K562 (cell line): ENCODE results near the gene HUS1. TPM values are rescaled to one million over a fixed set of nuclear protein-coding genes. Genes with fewer than 3 reads are reported as not detected.

Experiments
- ATAC-seq: fragments of 200-7000 bp; cut with Tn5 transposase; 3 replicates; pipeline ENCODE4 v1.9.1; 2020; ENCODE audit warnings: moderate library complexity
- BruUV-seq: library from RNA; stranded (reverse); fragments of 400-500 nt; replicated peaks from 2 replicates; lab custom pipeline; 2021; lab: Mats Ljungman, UMichigan
- CTCF ChIA-PET: fragments of 300-600 bp; formaldehyde crosslinking; extraction: SDS; loops from one replicate; lab custom pipeline; 2021; ENCODE audit warnings: low intra/inter-chr PET ratio; lab: Yijun Ruan, JAX
- POLR2A ChIA-PET: fragments of 300-600, 350-650 bp; sonication (Branson Sonifier 250); formaldehyde crosslinking; extraction: SDS; loops from one replicate; lab custom pipeline; 2021; ENCODE audit warnings: antibody characterized with exemption, inconsistent platforms; lab: Yijun Ruan, JAX
- DNase-seq, 4 experiments: peaks; one replicate each; pipeline versions ENCODE4 v3.0.0 to v3.0.0-alpha.2; 2011 to 2018; ENCODE audit warnings: low spot score in 3 of 4, mixed read lengths in 3 of 4; ENCODE audit errors: extremely low read depth in 1 of 4
- FAIRE-seq: peaks from 2 replicates; lab custom pipeline; 2011; peaks lifted over from hg19 to GRCh38; lab: Jason Lieb, UNC
- H2AFZ ChIP-seq: 2 replicates; pipeline ENCODE4 v1.6.0; 2011; ENCODE audit warnings: low read depth, low read length, control low read depth, inconsistent platforms
- H3K27ac ChIP-seq: fragments of 200-600 bp; 3 replicates; pipeline ENCODE4 v1.8.0; 2011; ENCODE audit warnings: low read depth, mild to moderate bottlenecking, control low read depth, inconsistent platforms, low read length, moderate library complexity, mixed read lengths; ENCODE audit errors: extremely low read depth
- H3K27me3 ChIP-seq, 2 experiments: fragments of 300-600 bp in 1 of 2; 2 replicates in 1 of 2; 3 replicates in 1 of 2; pipeline versions ENCODE4 v1.6.0 to v1.8.0; 2011; ENCODE audit warnings: inconsistent platforms in 2 of 2, low read length in 2 of 2, mild to moderate bottlenecking in 1 of 2, mixed read lengths in 1 of 2, moderate library complexity in 1 of 2; ENCODE audit not compliant: control insufficient read depth in 2 of 2, insufficient read depth in 2 of 2
- H3K36me3 ChIP-seq: fragments of 300-600 bp; 3 replicates; pipeline ENCODE4 v1.8.0; 2011; ENCODE audit warnings: mild to moderate bottlenecking, low read length, inconsistent platforms; ENCODE audit not compliant: control insufficient read depth, insufficient read depth
- H3K4me1 ChIP-seq, 2 experiments: fragments of 200-600 bp in 1 of 2; replicated peaks in 1 of 2; 2 replicates in 1 of 2; 3 replicates in 1 of 2; pipeline versions ENCODE4 v1.5.1 to v1.8.0; 2011; ENCODE audit warnings: inconsistent platforms in 2 of 2, low read length in 2 of 2, mild to moderate bottlenecking in 1 of 2, mixed read lengths in 1 of 2, moderate library complexity in 1 of 2; ENCODE audit not compliant: control insufficient read depth in 2 of 2, insufficient read depth in 2 of 2
- H3K4me2 ChIP-seq: 2 replicates; pipeline ENCODE4 v1.6.1; 2011; ENCODE audit warnings: low read length, control low read depth, inconsistent platforms, mixed read lengths; ENCODE audit not compliant: insufficient read depth
- H3K4me3 ChIP-seq: fragments of 200-600 bp; sonication (generic), shearing (Covaris generic); 2 replicates; pipeline ENCODE4 v1.5.1; 2016; ENCODE audit warnings: control low read depth, inconsistent platforms
- H3K79me2 ChIP-seq: fragments of 200-600 bp; 3 replicates; pipeline ENCODE4 v1.8.0; 2011; ENCODE audit warnings: low read length, inconsistent platforms; ENCODE audit not compliant: control insufficient read depth, insufficient read depth
- H3K9ac ChIP-seq, 2 experiments: 2 replicates each; pipeline versions ENCODE4 v1.6.0 to v1.6.1; 2011; ENCODE audit warnings: low read depth in 2 of 2, low read length in 2 of 2, control low read depth in 1 of 2, inconsistent platforms in 1 of 2, mild to moderate bottlenecking in 1 of 2, mixed read lengths in 1 of 2; ENCODE audit not compliant: insufficient read depth in 1 of 2
- H3K9me1 ChIP-seq: one replicate; pipeline ENCODE4 v1.6.0; 2011; ENCODE audit warnings: inconsistent platforms, mild to moderate bottlenecking, low read length, moderate library complexity; ENCODE audit not compliant: control insufficient read depth, insufficient read depth
- H3K9me3 ChIP-seq: replicated peaks from 2 replicates; pipeline ENCODE4 v1.5.1; 2011; ENCODE audit warnings: low read depth, low read length, inconsistent platforms; ENCODE audit not compliant: control insufficient read depth, insufficient read depth
- H4K20me1 ChIP-seq: replicated peaks from 2 replicates; pipeline ENCODE4 v1.6.1; 2011; ENCODE audit warnings: low read length, inconsistent platforms, mixed read lengths; ENCODE audit not compliant: control insufficient read depth, insufficient read depth
- ARNT ChIP-seq, 2 experiments: fragments of 450-650 bp; IDR thresholded peaks; 2 replicates each; pipeline ENCODE4 v1.6.1; 2016; ENCODE audit warnings: mild to moderate bottlenecking in 1 of 2
- CHD1 ChIP-seq: fragments of 200-600 bp; sonication (generic); IDR thresholded peaks from one replicate; pipeline ENCODE4 v1.6.1; 2012; ENCODE audit warnings: mild to moderate bottlenecking, moderate library complexity, low read length, inconsistent platforms
- ETV6 ChIP-seq, 3 experiments: fragments of 150-350 bp in 1 of 3; sonication (generic) in 1 of 3; formaldehyde crosslinking in 1 of 3; IDR thresholded peaks; 2 replicates each; pipeline versions ENCODE4 v1.6.1 to v1.8.0; 2014 to 2022; ENCODE audit warnings: borderline replicate concordance in 2 of 3, low read depth in 2 of 3, antibody characterized with exemption in 1 of 3, low read length in 1 of 3, mild to moderate bottlenecking in 1 of 3, missing genetic modification reagents in 1 of 3
- FOSL1 ChIP-seq: fragments of 200-800 bp; sonication (Bioruptor generic); conservative IDR thresholded peaks from 2 replicates; pipeline ENCODE4 v1.6.1; 2016; ENCODE audit warnings: missing genetic modification characterization, missing compliant biosample characterization
- FOXK1 ChIP-seq: sonication (generic); formaldehyde crosslinking; IDR thresholded peaks from 2 replicates; pipeline ENCODE4 v1.8.0; 2022; ENCODE audit warnings: missing genetic modification reagents, mild to moderate bottlenecking, borderline replicate concordance
- KAT2B ChIP-seq: IDR thresholded peaks from one replicate; pipeline ENCODE4 v1.6.1; 2012; ENCODE audit warnings: low read depth, mild to moderate bottlenecking, control low read depth, inconsistent platforms, low read length, moderate library complexity
- MAX ChIP-seq: sonication (generic); formaldehyde crosslinking; IDR thresholded peaks from 2 replicates; pipeline ENCODE4 v1.9.0; 2022; ENCODE audit warnings: mild to moderate bottlenecking, missing genetic modification reagents
- MED1 ChIP-seq: sonication (generic); formaldehyde crosslinking; IDR thresholded peaks from 2 replicates; pipeline ENCODE4 v1.8.1; 2023; ENCODE audit warnings: missing genetic modification reagents, borderline replicate concordance
- NFE2L1 ChIP-seq: fragments of 450-650 bp; IDR thresholded peaks from 2 replicates; pipeline ENCODE4 v1.6.1; 2016; ENCODE audit warnings: missing genetic modification characterization, low read depth, mild to moderate bottlenecking, missing compliant biosample characterization, moderate library complexity, borderline replicate concordance
- PYGO2 ChIP-seq: fragments of 450-650 bp; IDR thresholded peaks from 2 replicates; pipeline ENCODE4 v1.6.1; 2016; ENCODE audit warnings: mild to moderate bottlenecking, missing genetic modification characterization, moderate library complexity, missing compliant biosample characterization
- SOX6 ChIP-seq: fragments of 450-650 bp; IDR thresholded peaks from 2 replicates; pipeline ENCODE4 v1.6.1; 2014; ENCODE audit warnings: mild to moderate bottlenecking
- STAT5B ChIP-seq: fragments of 250-450 bp; sonication (Bioruptor Pico); IDR thresholded peaks from 2 replicates; pipeline ENCODE4 v1.8.0; 2021; ENCODE audit warnings: mild to moderate bottlenecking, inconsistent platforms
- TBL1XR1 ChIP-seq, 2 experiments: IDR thresholded peaks; 2 replicates each; pipeline ENCODE4 v1.6.1; 2012; ENCODE audit warnings: improper control_type of control experiment in 2 of 2, low read length in 2 of 2, mild to moderate bottlenecking in 1 of 2
- TFE3 ChIP-seq: fragments of 450-650 bp; formaldehyde crosslinking; IDR thresholded peaks from 2 replicates; pipeline ENCODE4 v1.4.0; 2020; ENCODE audit warnings: mild to moderate bottlenecking, mixed read lengths
- WHSC1 ChIP-seq: IDR thresholded peaks from one replicate; pipeline ENCODE4 v1.6.1; 2012; ENCODE audit warnings: low read length, control low read depth, inconsistent platforms
- ZBTB11 ChIP-seq, 3 experiments: fragments of 200-800 bp in 1 of 3; fragments of 250-450 bp in 1 of 3; fragments of 450-650 bp in 1 of 3; sonication (Bioruptor Pico) in 1 of 3; sonication (Bioruptor generic) in 1 of 3; formaldehyde crosslinking in 1 of 3; IDR thresholded peaks; 2 replicates each; pipeline versions ENCODE4 v1.6.1 to v1.8.0; 2016 to 2022; ENCODE audit warnings: mild to moderate bottlenecking in 2 of 3, missing genetic modification characterization in 2 of 3, missing compliant biosample characterization in 1 of 3, moderate library complexity in 1 of 3
- ZNF551 ChIP-seq: fragments of 250-450 bp; sonication (Bioruptor Pico); IDR thresholded peaks from 2 replicates; pipeline ENCODE4 v1.5.0; 2021; ENCODE audit warnings: mild to moderate bottlenecking, moderate library complexity
- WGBS: fragments of 100-300 bp; shearing (Covaris generic); methylation state at CpG from one replicate; pipeline ENCODE4 v1.1.6; 2016; ENCODE audit warnings: low coverage, mixed read lengths; ENCODE audit not compliant: insufficient coverage; ENCODE audit errors: missing lambda C conversion rate; 5-methylcytosine and 5-hydroxymethylcytosine counted together
- in situ Hi-C: fragments of 300-500 bp; cut with MboI; formaldehyde crosslinking; loops from 4 replicates; pipeline ENCODE4 v1.15.0; 2018; ENCODE audit warnings: inconsistent platforms, mixed read lengths
- intact Hi-C: fragments of 100-400 bp; cut with micrococcal nuclease; formaldehyde crosslinking; loops from 2 replicates; pipeline ENCODE4 v1.14.2; 2022
- polyA plus RNA-seq, 8 experiments: library from polyadenylated mRNA; depleted of rRNA in 4 of 8; stranded (reverse) in 5 of 8; unstranded in 3 of 8; fragments of >200 nt; fragmentation: Nextera tagmentation in 2 of 8; fragmentation: Illumina TruSeq in 1 of 8; extraction: Ambion mirVana in 2 of 8; extraction: Trizol in 1 of 8; gene quantifications; 2 replicates each; pipeline versions ENCODE4 v1.2.1 to v1.2.3, GENCODE V29; 2011 to 2014; ENCODE audit warnings: inconsistent platforms in 1 of 8, missing spikeins in 1 of 8
- total RNA-seq, 7 experiments: library from RNA; depleted of rRNA in 6 of 7; stranded (reverse); fragments of >200 nt in 6 of 7; fragmentation: Illumina TruSeq in 2 of 7; extraction: Trizol in 2 of 7; gene quantifications; 2 replicates each; pipeline versions ENCODE4 v1.2.1 to v1.2.3, GENCODE V29; 2011 to 2021; ENCODE audit warnings: low replicate concordance in 1 of 7

Gene HUS1
- total and polyA plus RNA-seq, 9 of the 15 experiments (the other 6 are each of a cell fraction or from before 2014, with no cell fraction given), result 11.5 to 27.0 (median 16.5) TPM

- CTCF ChIA-PET, result no interaction called here
- no peak for FAIRE-seq
- no peak for TF ChIP-seq MAX (CRISPR knock-in tag)
- no peak for TF ChIP-seq PYGO2 (tag)
- TF ChIP-seq NFE2L1 (tag), result no peak
- no peak for TF ChIP-seq FOXK1 (CRISPR knock-in tag)
- no peak for TF ChIP-seq TFE3 (CRISPR knock-in tag)
- TF ChIP-seq ZBTB11 (CRISPR knock-in tag; IDR thresholded peaks at IDR 0.05), result no peak
- no peak for TF ChIP-seq CHD1
- TF ChIP-seq FOSL1 (tag), result no peak
- TF ChIP-seq WHSC1, result no peak
- no peak for TF ChIP-seq ARNT (IDR thresholded peaks at IDR 0.05)
- TF ChIP-seq TBL1XR1 (IDR thresholded peaks at IDR 0.05; ENCODE audit: low read length in 2 of 2), result no peak
- TF ChIP-seq ETV6 (IDR thresholded peaks at IDR 0.05; ENCODE audit: borderline replicate concordance in 1 of 2, low read depth in 2 of 2, low read length in 1 of 2), result no peak
- no peak for TF ChIP-seq ETV6 (CRISPR knock-in tag; IDR thresholded peaks at IDR 0.05; ENCODE audit: borderline replicate concordance)
- no peak for TF ChIP-seq MED1
- TF ChIP-seq ZNF551 (CRISPR knock-in tag), result no peak
- TF ChIP-seq STAT5B (CRISPR knock-in tag), result no peak
- TF ChIP-seq KAT2B, result no peak
- TF ChIP-seq SOX6, result no peak
These were observed 25.0 kb downstream of the HUS1 start for GRCh38 chr7:47954231-47954911.

More at GRCh38 chr7:47954231-47954911, 25.0 kb downstream of the HUS1 start:
- Histone ChIP-seq H3K4me3 (no peak overlapping the region), H3K4me1 (no peaks in the 10 kb centered on the region), H3K9me1 (no peaks in the 10 kb centered on the region), H2AFZ (no peak overlapping the region), H3K79me2 (no peaks in the 10 kb centered on the region), H3K9ac (no peak overlapping the region), H3K9me3 (no peaks in the 10 kb centered on the region; the same call in 1 of the 2 replicates), H4K20me1 (no peaks in the 10 kb centered on the region), H3K4me2 (no peak overlapping the region), H3K27ac (no peak overlapping the region), H3K27me3 (peaks cover 3 to 11% of the 10 kb centered on the region in 2 experiments; a peak in 3 of 5 replicates), H3K36me3 (peaks cover 16% of the 10 kb centered on the region; the same call in 1 of the 3 replicates)
- intact Hi-C loops, result no loop called here
- ATAC-seq (no peak), DNase-seq (no peak)
- POLR2A ChIA-PET, result no interaction called here
- WGBS, result 74% methylated on average over 4 of the region's 4 CpGs
- BruUV-seq, result no TSS peak
- in situ Hi-C loops, result no loop called here
